ENCODE measurements around the gene ZMIZ1.

The ZMIZ1 gene

DNA sequence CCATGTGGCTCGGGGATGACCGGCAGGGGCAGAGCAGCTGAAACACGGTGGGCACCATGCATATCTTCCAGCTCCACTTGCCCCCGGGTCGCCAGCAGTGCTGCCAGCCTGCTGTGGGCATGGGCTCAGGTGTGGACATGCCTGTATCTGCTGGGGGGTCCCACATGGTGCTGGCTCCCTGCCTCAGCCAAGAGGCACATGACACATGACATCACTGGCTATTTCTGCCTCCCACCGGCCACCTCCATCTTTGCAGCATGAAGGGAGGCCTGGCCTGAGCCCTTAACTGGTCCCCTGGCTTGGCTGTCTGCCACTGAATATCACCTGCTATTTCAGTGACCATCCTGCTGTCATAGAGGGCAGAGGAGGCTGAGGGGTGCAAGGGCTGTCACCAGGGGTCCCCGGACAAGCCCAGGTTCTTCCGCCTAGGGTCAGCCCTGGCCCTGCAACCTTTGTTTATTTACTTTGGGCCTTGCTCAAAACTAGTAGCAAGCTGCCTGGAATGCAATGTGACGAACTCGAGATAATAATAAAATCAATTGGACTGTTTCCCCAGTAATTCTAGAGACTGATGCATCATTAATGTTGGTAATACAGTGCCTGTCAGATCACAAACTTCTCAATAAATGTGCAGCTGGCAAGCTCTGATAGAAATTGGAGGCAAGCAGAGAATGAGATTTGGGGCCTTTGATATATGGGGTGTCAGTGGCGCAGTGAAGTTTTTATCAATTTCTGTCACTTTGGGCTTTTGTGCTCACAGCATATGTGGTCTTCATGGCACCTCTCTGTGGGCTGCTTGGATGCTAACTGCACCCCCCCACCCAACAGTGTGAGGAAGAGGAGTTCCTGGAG lies 28.5 kb downstream of the ZMIZ1 start:
- DNase-seq (ENCODE audit: low read depth in 2 of 2): no peak

DNA sequence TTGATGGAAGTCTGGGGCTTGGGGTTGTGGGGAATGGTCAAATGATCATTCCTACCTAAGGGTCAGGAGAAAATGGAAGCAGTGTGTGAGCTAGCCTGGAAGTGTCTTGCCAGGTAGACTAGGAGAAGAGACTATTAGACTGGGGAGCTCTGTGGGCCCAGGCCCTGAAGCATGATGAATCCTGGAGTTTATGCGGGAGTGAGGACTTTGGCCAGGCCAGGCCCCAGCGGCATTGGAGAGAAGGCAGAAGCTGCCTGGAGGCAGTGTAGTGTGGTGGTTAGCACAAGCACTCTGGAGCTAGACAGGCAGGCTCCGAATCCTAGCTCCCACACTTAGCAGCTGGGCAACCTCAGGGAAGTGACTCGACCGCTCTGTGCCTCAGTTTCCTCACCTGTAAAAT lies 29.3 kb downstream of the ZMIZ1 start:
- no peak for DNase-seq (ENCODE audit: low read depth in 2 of 2)

DNA sequence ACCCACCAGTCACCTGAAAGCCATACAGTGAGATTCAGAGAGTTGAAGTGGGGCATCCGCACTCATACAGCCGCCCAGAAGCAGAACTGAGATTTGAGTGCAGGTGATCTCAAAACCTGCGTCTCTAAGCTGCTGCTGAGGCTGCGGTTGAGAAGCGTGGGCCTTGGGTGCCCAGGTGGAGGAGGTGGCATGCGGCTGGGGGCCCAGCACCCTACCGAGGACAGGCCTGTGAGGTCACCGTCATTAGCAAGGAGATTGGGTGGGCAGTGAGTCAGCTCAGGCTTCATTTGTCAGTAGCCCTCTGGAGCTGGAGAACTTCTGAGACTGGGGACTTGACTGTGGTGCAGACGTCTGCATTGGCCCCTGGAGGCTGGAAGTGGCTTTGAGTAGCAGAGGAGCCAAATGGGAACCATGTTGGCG lies 29.8 kb downstream of the ZMIZ1 start:
- no peak for DNase-seq (ENCODE audit: low read depth in 2 of 2)

DNA sequence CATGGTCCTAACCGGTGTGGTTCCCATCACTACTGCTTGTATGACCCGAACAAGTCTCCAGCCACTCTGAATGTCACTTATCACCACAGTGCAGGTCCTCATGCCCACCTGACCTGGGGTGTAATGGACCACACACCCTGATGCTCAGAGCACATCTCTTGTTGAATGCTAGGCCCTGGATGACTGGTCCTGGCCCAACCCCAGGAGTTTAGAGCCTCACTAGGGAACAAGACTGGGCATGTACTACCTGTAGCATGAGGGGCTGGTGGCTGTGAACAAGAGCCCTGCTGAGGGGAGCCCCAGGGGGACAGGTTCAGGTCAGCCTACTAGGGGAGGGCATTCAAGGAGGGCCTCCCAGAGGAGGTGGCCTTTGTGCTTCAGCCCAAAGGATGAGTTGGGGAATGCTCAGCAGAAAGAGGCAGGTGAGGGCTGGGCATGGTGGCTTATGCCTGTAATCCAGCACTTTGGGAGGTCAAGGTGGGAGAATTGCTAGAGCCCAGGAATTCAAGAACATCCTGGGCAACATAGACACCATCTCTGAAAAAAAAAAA lies 31.2 kb downstream of the ZMIZ1 start:
- DNase-seq (ENCODE audit: low read depth in 2 of 2): no peak

DNA sequence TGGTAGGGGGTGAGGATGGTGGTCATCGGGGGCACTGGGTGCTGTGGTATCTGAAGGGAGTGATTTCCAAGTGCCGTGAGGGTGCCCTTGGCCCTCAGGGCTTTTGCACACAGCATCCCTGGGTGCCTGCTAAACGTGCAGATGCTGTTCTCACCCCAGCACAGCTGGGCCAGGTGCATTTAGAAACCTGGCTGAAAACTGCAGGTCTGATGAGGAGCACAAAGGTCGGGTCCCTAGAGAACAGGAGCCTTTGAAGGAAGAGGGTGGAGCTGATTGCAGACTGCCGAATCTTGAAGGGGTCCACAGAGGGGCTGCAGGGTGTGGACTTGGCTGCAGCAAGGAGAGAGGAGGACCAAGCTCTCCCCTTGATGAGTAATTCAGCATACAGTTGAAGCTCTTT lies 32.0 kb downstream of the ZMIZ1 start:
- DNase-seq (ENCODE audit: low read depth in 2 of 2): no peak

DNA sequence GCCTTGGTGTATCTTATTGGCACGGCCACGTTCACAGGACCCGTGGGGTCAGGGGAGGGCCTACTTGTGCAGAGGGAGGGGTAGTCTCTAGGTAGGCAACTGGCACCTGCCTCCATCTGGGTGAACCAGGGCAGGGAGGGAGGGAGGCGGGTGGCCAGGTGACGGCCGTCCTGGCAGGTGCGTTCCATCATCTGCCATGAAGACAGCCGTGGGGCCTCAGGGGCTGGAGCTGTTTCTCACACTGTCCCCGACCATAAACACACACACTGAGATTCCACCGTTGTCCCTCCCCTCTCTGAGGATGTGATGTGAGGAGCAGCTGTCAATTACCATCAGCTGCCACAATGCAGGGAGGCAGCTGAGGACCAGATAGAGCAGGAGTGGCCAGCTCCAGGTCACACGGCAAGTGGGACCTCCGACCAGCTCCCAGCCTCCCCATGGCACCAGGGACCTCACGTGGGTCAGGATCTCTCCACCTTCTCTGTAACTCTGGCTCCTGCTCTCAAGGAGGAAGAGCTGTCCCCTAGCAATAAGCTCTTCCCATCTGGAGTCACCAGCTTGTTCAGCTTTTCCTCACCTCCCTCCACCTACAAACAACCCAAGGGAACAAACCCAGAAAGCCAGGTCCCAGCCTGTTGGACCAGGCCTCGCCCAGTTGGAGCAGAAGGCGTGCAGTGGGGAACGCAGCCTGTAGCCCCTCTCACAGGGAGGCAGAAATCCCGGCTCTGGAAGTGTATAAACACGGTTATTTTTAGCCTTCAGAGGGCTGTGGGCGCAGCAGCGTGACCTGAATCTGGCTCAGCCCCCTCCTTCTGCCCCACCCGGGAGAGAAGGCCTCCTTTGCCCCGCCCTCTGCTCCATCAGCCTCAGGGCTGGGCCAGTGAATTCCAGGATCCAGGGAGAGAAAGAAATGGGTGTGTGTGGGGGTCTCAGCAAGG lies 33.1 kb downstream of the ZMIZ1 start:
- no peak for DNase-seq (ENCODE audit: low read depth in 2 of 2)

DNA sequence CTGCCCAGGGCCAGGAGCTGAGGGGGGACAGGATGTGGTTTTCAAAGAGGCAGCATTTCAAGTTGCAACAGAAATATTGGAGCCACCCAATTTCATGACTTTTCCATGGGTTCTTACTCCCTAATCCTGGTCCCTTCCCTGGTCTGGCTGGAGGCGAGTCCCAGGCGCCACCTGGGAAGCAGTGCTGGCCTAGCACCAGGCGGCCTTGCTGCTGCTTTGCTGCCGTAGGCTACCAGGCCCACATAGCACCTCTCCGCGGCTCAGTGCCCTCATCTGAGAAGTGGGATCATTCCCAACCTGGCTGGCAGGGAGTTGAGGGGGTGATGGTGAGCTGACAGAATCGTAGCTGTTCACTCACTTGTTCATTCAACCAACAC lies 33.7 kb downstream of the ZMIZ1 start:
- no peak for DNase-seq (ENCODE audit: low read depth in 2 of 2)

DNA sequence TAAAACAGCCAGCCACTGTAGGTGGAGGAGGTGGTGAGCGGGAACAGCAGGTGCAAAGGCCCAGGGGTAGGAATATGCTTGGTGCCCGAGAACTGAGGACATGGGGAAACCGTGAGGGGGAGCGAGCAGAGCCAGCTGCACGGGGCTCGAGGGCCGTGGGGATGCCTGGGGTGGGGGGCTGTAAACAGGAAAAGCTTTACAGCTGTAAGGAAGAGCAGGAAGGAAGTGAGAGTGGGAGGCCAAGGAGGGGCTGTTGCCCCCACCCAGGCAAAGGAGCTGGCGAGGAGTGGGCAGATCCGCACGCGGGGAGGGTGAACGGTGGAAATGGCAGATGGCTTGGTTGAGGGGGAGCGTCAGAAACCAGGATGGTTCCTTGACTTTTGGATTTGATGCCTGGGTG lies 34.4 kb downstream of the ZMIZ1 start:
- DNase-seq (ENCODE audit: low read depth in 2 of 2): no peak

DNA sequence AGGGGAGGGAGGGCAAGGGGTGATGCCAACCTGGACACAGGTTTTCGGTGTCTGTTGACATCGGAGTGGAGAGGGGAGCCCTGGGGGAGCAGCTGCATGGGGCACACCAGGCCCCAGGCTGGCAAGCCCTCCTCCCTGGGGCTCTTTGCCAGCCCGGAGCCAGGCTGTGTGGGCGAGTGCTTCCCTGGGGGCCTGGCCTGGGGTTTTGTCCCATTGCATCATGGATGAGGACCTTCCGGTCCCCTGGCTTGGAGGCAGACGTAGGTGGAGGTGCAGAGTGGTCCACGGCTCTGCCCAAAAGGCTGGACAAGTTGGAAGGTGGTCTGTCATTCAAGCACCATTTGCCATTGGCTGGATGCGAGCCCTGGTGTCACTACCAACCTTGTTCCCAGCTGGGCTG lies 34.8 kb downstream of the ZMIZ1 start:
- DNase-seq (ENCODE audit: low read depth in 2 of 2): no peak

DNA sequence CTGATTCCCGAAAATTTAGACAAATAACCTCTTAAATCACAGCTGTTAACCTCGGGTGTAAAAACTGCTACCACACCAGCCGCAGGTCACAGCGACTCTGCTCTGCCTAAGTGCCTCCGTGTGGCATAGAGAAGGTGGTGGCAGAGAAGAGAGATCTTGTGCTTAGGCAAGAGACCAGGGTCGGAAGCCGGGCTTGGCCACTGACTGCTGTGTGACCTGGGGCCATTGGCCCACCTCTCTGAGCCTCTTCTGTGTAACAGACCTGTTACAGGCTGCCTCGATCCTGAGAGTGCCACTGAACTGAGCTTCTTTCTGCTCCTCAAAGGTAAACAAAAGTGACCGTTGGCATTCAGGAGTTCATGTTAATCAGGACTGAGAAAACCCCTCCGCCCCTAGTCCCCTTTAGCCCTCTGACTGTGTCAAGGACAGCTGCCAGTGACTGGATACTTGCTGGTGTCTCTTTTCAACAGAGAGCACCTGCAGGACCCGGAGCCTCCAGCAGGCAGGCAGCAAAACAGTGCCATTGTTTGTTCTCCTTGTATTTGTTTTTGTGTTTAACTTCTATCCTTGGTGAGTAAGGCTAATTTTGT lies 36.5 kb downstream of the ZMIZ1 start:
- no peak for DNase-seq (ENCODE audit: low read depth in 2 of 2)

DNA sequence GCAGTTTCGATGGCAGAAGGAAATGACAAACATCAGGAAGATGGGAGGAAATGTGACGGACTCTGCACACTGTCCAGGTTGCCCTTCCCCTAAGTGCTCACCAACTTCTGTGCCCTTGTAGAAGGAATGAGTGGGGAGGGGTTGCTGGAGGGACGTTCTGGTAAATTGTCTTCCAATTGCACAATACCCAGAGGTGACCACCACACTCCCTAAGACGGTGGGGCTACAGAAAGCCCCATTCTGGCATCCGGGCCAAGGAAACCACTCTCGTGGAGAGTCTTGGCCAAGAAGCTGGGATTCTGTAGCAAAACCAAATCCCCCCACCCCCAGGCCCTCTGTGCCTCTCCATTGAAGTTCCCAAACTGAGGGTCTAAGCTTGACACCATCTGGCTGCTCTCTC lies 37.1 kb downstream of the ZMIZ1 start:
- no peak for DNase-seq (ENCODE audit: low read depth in 2 of 2)

DNA sequence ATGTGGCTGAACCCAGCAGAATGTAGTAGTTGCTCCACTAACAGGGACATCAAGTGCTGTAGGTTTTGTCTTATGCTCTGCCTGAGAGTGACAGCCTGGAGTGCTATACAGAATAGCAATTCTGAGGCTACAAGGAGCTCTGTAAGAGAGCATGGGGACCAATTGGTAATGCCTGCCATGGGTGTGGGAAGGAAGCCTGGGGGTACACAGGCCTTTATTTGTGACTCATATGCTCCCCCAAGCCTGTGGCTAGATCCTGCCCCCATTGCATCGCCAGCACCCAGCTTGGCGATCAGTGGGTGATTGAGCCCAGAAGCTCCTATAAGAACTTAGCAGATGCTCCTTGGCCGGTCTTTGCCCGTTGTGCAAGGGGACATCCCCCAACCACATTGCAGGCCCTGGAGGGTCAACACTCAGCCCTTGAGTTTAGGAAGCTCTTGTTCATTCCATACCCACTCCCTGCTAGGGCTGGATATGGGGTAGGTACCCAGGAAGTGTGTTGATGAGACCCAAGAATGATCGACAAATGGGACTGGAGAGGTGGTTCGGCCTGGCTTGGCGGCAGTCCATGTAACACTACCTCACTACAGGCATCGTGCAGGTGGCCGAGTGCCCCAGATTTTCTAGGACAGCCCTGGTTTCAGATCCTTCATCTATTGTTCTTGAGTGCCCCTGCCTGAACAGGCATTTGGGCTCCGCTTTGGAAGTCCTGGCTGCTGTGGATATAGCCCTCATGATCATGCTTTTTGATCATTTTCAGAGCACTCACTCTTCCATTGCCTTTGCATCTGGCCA lies 37.7 kb downstream of the ZMIZ1 start:
- no peak for DNase-seq (ENCODE audit: low read depth in 2 of 2)

DNA sequence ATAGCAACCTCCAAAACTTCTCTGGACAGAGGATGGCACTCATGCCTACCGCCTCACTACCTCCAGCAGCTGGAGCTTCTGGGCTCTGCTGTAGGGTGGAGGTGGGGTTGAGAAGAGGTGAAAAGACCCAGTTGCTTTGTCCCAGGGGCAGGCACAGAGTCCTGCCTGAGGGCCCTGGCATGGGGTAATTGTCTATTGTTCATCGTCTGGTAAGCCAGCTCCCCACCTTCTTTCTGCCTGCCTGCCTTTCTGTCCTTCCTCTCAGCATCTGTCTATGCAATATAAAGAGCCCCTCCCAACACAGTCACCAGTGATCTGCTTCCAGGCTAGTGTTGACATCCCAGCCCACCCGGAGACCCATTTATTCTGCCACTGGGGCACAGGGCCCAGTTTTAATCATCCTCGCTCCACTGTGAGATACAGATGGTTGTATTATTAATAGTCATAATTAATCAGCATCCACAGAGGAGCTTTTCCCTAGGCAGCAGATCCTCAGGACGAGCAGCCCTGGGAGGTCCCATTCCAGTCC lies 39.0 kb downstream of the ZMIZ1 start:
- no peak for DNase-seq (ENCODE audit: low read depth in 2 of 2)

DNA sequence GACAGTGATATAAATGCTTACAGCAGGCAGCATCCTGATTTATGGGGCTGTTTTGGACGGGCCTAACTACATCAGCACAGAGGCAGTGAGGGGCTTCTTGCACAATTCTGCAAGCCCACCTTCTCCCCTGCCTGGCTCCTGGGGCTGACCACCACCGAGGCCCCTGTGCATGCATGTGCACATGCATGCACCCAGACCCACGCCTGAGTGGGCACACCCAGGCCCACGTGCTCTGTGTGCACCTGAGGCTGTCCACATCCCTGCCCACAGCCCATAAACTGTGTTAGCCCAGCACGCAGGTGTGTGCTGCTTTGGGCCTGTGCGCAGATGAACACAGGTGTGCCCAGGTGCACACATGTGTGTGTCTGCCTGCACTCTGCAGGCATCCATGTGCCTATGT lies 40.0 kb downstream of the ZMIZ1 start:
- no peak for DNase-seq (ENCODE audit: low read depth in 2 of 2)

DNA sequence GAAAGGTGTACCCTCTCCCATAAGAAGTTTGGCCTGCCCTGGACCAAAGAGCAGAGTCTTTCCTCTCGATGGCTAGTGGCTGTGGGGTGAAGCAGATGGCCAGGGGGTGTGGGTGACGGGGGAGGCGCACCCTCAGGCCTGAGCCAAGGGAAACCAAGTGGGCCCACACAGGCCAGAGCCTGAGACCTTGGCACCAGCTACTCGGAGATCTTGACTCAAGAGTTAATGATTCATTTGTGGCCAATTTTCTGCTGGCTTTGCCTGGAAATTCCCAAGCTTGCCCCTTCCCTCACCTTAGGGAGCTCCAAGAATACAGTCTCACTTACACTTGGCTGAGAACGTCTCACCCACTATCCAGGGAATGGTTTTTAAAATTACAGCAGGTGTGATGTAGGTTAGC lies 42.7 kb downstream of the ZMIZ1 start:
- no peak for DNase-seq (ENCODE audit: low read depth in 2 of 2)

DNA sequence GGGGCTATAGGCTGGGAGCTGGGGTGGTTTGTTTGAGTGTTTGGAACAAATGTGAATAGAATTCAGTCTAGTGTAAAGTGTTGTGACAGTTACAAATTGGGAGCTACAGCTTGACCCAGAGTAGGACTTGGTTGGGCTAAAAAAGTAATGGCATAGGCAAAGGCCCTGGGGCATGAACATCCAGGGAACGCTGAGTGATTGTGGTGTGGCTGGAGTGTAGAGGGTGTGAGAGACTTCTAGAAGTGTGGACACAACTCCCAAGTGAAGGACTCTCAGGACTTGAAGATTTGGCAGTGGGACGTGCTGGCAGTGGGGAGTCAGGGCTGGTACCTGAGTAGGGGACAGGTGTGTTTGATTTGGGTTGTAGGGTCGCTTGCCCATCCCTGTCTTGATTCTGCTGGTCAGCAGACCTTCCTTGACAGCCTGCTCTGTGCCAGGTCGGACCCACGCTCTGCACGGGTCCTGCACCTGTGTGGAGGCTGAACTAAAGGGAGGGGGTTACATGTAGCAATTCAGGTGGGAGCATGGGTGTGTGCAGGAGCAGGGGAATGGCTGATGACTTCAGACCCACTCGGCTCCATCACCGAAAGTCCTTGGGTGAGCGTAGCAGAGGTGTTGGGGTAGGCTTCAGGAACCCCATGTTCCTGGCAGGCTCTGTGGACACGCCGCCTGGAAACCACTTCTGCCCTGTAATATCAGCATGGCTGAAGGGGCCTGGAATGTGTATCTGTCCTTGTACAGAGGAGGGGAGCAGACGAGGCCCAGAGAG lies 43.3 kb downstream of the ZMIZ1 start:
- DNase-seq (ENCODE audit: low read depth in 2 of 2): no peak

DNA sequence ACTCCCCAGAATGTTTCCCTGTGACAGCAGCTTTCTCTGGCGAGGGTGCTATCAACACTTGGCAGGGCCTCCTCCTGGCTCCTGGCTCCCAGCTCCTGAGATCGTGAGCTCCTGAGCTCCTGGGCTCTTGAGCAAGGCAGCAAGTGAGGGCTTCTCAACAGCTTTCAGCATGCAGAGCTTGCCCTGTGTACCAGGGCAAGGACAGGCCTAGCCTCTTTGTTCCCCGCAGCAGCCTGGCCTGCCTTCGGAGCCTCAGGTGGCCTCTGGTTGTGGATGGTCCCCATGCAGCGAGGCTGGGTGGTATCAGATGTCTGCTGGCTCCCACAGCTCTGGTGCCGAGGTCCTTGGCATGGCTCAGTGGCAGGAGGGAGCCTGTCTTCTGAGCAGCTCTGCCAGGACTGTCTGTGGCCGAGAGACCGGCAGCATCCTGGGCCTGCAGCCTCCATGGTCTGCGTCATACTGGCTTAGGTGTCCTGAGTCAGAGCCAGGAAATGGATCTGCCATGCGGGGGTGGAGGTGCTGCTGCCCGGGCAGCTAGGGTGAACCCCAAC lies 44.2 kb downstream of the ZMIZ1 start:
- no peak for DNase-seq (ENCODE audit: low read depth in 2 of 2)

DNA sequence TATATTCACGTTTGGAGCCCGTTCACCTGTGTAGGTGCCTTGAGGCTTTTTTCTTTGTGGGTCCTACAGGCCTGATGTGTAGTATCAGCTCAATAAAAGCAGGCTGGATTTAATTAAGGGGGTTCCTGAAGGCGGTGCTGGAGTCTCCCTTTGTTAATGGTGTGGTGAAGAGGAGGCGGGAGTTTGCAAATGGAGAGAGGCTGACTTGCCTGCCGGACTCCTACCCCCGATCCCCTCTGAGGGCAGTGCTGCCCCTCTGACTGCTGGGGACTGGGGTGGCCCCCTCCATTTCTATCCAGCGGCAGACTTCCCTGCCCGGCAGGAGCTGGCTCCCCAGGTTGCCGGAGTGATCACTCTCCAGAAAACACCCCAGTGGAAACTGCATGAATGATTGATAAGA lies 45.1 kb downstream of the ZMIZ1 start:
- DNase-seq (ENCODE audit: low read depth in 2 of 2): no peak

DNA sequence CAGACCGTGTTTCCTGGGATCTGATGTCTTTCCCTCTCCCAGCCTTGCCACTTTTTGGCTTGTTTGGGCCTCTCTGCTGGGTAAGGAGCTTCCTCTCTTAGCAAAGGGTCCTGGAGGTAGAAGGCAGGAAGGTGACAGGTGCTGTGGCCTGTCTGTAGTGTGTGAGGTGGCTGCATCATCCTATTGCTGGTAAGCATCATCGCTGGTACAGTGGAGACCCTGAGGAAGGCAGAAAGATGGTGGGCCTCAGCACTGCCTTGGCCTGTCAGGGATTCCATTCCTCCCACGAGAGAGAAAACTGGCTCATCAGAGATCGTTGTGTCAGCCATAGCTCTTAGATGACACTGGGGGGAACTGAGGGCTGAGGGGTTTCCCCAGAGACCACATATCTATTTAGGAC lies 46.5 kb downstream of the ZMIZ1 start:
- no peak for DNase-seq (ENCODE audit: low read depth in 2 of 2)

DNA sequence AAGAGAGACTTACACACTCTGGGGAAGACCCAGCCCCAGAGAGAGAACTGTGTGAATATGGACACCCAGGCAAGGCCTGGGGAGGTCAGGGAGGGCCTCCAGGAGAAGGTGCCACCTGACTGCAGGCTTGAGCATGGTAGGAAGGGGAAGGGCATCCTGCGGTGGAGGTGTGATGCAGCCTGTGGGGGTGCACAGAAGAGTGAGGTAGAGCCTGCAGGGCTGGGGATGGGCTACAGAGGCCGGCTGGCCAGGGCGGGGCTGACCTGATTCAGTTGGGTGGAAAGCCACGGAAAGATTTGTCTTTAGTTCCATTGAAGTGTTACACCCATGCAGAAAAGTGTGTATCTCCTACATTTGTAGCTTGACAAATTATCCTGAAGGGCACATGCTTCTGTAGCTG lies 47.6 kb downstream of the ZMIZ1 start:
- DNase-seq (ENCODE audit: low read depth in 2 of 2): no peak

Measured in fibroblast of skin of left biceps (primary cell).